ENCODE data around the gene ACBD4. TPM values are rescaled to one million over a fixed set of nuclear protein-coding genes. Genes with fewer than 3 reads are reported as not detected.

The ACBD4 gene
- polyA plus RNA-seq, 12 donors = 3.9 to 11.0 (median 5.8) TPM; not detected in 1

GRCh38 chr17:45189009-45189408 lies 53.5 kb downstream of the ACBD4 start:
- no peak for DNase-seq

GRCh38 chr17:45190503-45191255 lies 55.2 kb downstream of the ACBD4 start:
- no peak for DNase-seq

Other genes starting within 250 kb of the ACBD4 start
- gene EFTUD2, start 236.2 kb upstream of the ACBD4 start, polyA plus RNA-seq (ENCODE audit: insufficient read length in 12 of 12) = 100 to 1,000 TPM in 1 of 12 donors, 10 to 100 TPM in 10, not detected in 1; 59.8 to 132 (median 68.8) TPM
- gene GFAP, start 220.2 kb upstream of the ACBD4 start, polyA plus RNA-seq (ENCODE audit: insufficient read length in 12 of 12) = 1 to 10 TPM in 4 of 12 donors, under 1 TPM in 5, not detected in 3; 0.23 to 2.5 (median 0.68) TPM
- 10 to 100 TPM in 3 of 12 donors, 1 to 10 TPM in 8, not detected in 1; 5.0 to 17.5 (median 9.3) TPM for gene KIF18B, start 187.9 kb upstream of the ACBD4 start, polyA plus RNA-seq (ENCODE audit: insufficient read length in 12 of 12)
- 1 to 10 TPM in 11 of 12 donors, not detected in 1; 1.2 to 8.8 (median 1.9) TPM for gene C1QL1, start 167.4 kb upstream of the ACBD4 start, polyA plus RNA-seq (ENCODE audit: insufficient read length in 12 of 12)
- gene DCAKD, start 84.1 kb upstream of the ACBD4 start, polyA plus RNA-seq (ENCODE audit: insufficient read length in 12 of 12) = 100 to 1,000 TPM in 1 of 12 donors, 10 to 100 TPM in 11; 25.4 to 360 (median 30.2) TPM
- gene NMT1, start 74.4 kb upstream of the ACBD4 start, polyA plus RNA-seq (ENCODE audit: insufficient read length in 12 of 12) = 10 to 100 TPM in 11 of 12 donors, not detected in 1; 34.2 to 92.9 (median 40.6) TPM
- gene PLCD3, start 3.2 kb upstream of the ACBD4 start, polyA plus RNA-seq (ENCODE audit: insufficient read length in 12 of 12) = 10 to 100 TPM in 11 of 12 donors, not detected in 1; 21.4 to 75.0 (median 30.5) TPM
- gene HEXIM1, start 12.8 kb downstream of the ACBD4 start, polyA plus RNA-seq (ENCODE audit: insufficient read length in 12 of 12) = 10 to 100 TPM in 11 of 12 donors, not detected in 1; 19.6 to 35.9 (median 22.2) TPM
- gene HEXIM2, start 26.2 kb downstream of the ACBD4 start, polyA plus RNA-seq (ENCODE audit: insufficient read length in 12 of 12) = 1 to 10 TPM in 10 of 12 donors, not detected in 2; 4.5 to 9.1 (median 6.3) TPM
- 10 to 100 TPM in 1 of 12 donors, 1 to 10 TPM in 10, not detected in 1; 2.8 to 16.8 (median 5.1) TPM for gene FMNL1, start 86.2 kb downstream of the ACBD4 start, polyA plus RNA-seq (ENCODE audit: insufficient read length in 12 of 12)
- under 1 TPM in 2 of 12 donors, not detected in 10; 0.18 to 0.23 TPM for gene SPATA32, start 126.4 kb downstream of the ACBD4 start, polyA plus RNA-seq (ENCODE audit: insufficient read length in 12 of 12)
- gene MAP3K14, start 181.3 kb downstream of the ACBD4 start, polyA plus RNA-seq (ENCODE audit: insufficient read length in 12 of 12) = 10 to 100 TPM in 1 of 12 donors, 1 to 10 TPM in 10, not detected in 1; 5.9 to 10.7 (median 7.3) TPM

All from muscle of arm (tissue), 12 donors.